ENCODE data around the gene TRANK1.

The TRANK1 gene

DNA sequence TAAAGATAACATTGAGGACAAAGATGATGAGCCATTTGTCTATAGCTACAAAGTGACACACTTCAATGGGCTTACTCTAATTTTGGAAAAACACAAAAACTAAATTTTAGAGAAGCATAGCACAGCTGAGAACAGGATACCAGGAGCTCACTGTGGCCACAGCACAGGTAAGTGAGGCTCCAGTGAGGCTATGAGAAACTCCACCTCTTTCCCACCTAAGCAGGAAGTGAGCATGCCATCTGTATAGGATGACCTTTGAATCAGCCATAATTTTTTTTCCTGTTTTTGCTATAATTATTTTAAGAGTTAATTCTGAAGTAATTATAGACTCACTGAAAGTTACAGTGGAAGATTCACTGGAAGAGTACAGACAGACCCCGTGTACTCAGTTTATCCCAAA, 98.4 kb downstream of the TRANK1 start:
- no peak for DNase-seq (ENCODE audit: low read depth in 2 of 2)

GRCh38 chr3:36843065-36844051, 101.5 kb downstream of the TRANK1 start:
- peak; percentile 7 to 20 for DNase-seq (ENCODE audit: low read depth in 2 of 2)

DNA sequence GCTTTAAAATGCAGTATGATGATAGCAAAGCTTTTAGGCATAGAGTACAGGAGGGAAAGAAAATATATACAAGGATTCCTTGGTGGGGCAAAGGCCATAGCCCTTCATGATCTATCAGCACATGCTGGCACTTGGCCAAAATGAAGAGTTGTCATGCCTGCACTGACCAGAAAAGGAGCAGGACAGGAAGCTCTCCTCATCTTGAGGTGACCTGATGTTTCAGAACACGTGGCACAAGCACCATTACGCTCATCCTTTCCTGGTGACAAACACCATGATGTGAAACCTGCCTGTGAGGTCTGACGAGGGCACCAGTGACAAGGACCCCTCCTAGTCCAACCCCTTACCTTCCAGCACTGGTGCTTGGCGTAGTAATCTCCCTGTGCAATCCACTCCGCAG, 102.6 kb downstream of the TRANK1 start:
- no peak for DNase-seq (ENCODE audit: low read depth in 2 of 2)

GRCh38 chr3:36840453-36840921, 104.4 kb downstream of the TRANK1 start:
- DNase-seq (ENCODE audit: low read depth in 2 of 2), result no peak

- DNase-seq (ENCODE audit: low read depth in 2 of 2), result no peak
Measured at GRCh38 chr3:36837089-36837488, 107.8 kb downstream of the TRANK1 start.

- no peak for DNase-seq (ENCODE audit: low read depth in 2 of 2)
Measured at GRCh38 chr3:36833160-36833814, 111.6 kb downstream of the TRANK1 start.

DNA sequence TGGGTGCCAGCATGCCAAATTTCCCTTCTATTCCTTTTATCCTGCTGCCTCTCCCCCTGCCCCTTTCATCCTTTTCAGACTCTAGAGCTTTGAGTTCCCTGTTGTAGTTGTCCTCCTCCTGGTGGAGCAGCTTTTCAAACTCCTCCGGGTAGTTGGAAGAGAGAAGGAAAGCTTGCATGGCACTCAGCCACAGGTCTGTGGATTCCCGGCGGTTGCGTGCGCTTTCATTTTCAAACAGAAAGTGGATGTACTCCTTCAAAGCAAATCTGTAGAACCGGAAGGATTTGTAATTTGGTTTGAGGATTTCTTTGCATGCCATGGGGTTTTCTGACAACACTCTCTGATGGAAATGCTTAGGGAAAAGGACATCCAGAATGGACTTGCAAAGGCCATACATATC, 112.4 kb downstream of the TRANK1 start:
- DNase-seq (ENCODE audit: low read depth in 2 of 2), result no peak

GRCh38 chr3:36827133-36827532, 117.7 kb downstream of the TRANK1 start:
- no peak for DNase-seq (ENCODE audit: low read depth in 2 of 2)

- no peak for DNase-seq (ENCODE audit: low read depth in 2 of 2)
Measured at GRCh38 chr3:36826240-36826639, 118.6 kb downstream of the TRANK1 start.

DNA sequence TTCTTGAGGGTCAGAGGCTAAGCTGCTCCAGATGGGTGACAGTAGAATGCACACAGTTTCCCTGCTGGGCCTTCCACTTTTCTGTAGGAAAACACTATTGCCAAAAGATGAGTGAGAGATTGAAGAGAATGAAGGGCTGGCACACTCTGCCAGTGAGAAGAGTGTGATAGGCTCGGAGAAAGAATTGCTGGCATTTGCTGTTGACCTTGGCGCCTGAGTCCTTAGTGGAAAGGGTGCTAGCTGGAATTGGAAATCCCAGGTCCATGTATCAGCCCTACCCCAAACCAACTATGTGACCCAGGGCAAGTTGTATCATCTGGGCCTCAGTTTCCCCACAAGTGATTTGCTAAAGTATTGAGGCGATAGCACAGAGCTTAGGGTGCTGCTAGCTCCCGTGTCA, 120.4 kb downstream of the TRANK1 start:
- no peak for DNase-seq (ENCODE audit: low read depth in 2 of 2)

DNA sequence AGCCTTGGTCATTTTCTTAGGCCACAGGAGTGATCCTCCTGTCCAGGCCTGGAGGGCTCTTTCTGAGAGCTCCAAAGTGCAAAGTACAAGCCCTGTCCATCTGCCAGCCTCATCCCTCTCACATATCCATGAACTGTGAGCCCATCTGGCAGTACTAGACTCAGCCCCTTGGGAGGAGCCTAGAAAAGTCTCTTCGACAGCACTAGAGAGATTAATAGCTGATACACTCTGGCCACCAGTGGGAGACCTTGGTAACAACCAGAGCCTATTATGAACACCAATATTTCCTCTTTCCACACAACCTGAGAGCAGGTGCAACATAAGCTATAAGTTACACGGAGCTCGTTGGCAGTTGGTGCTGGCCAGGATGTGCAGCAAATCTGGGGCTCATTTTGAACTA, 121.0 kb downstream of the TRANK1 start:
- DNase-seq (ENCODE audit: low read depth in 2 of 2), result no peak

DNA sequence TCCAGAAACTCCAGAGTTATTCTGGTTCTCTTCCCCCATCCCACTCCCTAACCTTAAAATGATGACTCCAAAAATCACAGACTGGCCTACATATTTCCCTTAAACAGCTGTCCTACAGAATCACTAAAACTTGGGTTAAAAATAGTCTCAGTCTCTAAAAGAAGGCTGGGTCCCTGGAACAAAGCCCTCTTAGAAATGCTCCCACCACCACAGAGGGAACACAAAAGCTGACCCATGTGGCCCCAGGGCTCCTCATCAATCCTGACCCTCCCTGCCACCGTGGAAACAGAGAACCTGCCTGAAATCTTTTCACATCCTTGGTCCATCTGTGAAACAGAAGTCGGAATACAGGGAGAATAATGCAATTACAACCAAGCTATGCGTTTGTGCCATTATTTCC, 124.8 kb downstream of the TRANK1 start:
- DNase-seq (ENCODE audit: low read depth in 2 of 2), result no peak

DNA sequence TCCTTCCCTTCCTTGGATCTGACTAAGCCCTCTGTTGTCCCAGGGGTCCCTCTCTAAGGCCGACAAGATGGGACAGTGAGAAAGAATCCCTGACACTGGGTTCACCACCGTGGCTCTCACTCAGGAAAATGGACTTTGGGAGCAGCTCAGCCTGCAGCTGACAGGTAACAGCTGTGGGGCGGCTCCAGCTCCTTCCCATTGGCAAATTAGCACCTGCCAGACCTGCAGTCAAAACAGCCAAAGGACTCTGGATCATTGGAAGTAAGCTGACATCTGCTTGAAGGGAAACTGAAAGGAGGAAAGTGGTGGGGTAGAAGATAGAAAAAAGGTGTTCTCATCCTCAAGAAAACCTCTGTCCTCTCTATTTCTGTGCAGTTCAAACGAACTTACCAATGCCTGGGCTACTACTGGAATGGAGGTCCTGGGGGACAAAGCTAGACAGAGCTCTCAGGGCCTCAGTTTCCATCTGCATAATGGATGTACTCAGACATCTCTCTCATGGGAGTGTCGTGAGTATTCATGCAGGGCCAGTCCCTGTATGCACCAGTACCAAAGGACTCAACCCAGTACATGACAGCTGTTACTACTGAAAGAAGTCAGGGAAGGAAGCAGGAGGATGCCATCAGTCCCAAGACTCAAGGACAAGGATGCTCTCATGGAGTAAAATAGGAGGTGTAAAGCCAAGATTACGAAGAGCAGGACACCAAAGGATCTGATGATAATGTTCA, 126.9 kb downstream of the TRANK1 start:
- no peak for DNase-seq (ENCODE audit: low read depth in 2 of 2)

DNA sequence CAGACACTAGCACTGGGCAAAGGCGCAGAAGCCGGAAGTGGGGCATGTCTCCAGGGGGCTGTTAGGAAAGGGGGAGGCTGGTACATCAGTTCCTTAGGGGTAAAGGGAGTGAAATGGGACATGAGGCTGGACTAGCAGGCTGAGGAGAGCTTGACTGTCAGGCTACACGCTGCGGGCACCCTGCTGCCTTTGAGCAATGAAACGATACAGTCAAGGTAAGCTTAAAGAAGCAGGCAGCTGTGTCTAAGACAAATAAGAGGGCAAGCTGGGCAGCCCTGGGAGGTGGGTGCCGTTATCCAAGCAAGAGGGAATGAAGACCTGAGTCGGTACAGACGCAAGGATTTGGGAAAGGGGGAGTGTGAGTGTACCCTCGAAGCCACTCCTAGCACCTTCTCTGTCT, 129.5 kb downstream of the TRANK1 start:
- DNase-seq (ENCODE audit: low read depth in 2 of 2), result no peak

- DNase-seq (ENCODE audit: low read depth in 2 of 2), result no peak
Measured at GRCh38 chr3:36814776-36815175, 130.1 kb downstream of the TRANK1 start.

DNA sequence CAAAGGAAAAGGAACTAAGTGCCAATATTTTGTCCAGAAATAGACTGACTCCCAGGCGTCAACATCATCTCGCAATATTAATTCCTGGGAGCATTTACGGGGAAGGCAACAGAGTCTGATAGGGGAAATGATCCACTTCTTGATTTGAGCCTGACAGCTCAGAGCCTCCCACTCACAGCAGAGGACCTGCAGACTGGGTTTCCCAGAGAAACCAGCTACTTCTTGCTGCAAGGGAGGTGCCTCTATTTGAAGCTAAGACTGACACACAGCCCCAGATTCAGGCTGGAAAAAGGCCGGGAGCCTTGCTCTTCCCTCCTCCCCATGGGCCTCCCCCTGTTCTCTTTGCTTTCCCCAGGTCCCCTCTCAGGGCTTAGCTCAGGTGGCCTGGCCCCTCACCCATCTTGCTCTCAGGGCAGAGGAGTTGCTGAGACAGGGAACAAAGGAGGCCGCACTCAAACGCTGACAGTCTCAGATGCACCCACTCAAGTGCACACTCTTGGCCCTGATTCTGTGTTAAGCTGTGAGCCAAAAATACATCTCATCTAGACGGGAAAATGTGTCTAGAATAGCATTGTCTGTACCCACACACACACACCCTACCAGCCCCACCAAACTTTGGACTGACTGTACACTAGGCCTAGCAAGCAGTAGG, 130.7 kb downstream of the TRANK1 start:
- no peak for DNase-seq (ENCODE audit: low read depth in 2 of 2)

- no peak for DNase-seq (ENCODE audit: low read depth in 2 of 2)
Measured at GRCh38 chr3:36813305-36813704, 131.5 kb downstream of the TRANK1 start.

DNA sequence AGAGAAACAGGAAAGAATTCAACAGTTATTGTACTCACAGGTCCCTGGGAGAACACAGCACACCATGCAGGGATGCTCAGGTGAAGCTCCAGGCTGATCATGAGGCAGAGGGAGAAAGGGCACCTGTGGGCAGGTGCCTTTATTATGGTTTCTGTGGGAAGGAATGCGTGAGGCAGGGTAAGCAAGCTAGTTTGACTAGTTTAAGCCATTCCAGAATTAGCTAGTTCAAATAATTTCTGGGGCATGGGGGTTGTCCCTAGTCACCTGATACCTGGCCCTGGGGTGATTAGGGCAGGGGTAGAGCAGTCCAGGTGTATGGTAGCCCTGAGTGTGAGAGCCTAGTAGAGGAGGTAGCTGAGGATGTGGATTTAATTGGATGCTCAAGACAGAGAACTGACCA, 132.6 kb downstream of the TRANK1 start:
- no peak for DNase-seq (ENCODE audit: low read depth in 2 of 2)

DNA sequence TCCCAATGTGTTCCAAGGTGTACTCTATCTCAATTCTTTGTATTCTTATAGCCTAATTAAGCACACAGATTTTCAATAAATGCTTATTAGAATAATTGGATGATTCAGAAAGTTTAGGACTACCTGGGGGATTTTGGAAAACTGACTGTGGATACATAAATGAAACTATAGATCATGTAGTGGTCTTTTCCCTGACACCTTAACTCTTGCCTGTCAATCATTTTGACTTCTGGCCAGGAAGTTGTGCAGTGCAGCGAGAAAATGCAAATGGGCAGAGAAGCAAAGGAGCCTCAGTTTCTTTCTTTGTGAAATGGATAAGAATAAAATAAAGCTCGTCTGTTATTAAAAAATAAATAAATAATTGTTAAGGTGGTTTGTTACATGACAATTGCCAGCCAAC, 133.1 kb downstream of the TRANK1 start:
- DNase-seq (ENCODE audit: low read depth in 2 of 2), result no peak

- no peak for DNase-seq (ENCODE audit: low read depth in 2 of 2)
Measured at GRCh38 chr3:36804295-36805055, 140.4 kb downstream of the TRANK1 start.

Measured in stimulated activated CD8-positive, alpha-beta memory T cell treated with anti-CD3 and anti-CD28 coated beads, Interleukin-7, amount 100 ng/mL, for 4 hours (primary cell).